Upper lobe of left lung (tissue), 6 donors: ENCODE results near the gene TAS1R1. TPM values are rescaled to one million over a fixed set of nuclear protein-coding genes. Genes with fewer than 3 reads are reported as not detected.

Experiments used
- ATAC-seq, 2 donors: fragments of 200-7000 bp; cut with Tn5 transposase; one replicate each; pipeline ENCODE4 v1.9.1; 2022; ENCODE audit warnings: mild to moderate bottlenecking in 2 of 2, moderate library complexity in 2 of 2; ENCODE audit not compliant: low FRiP score in 2 of 2
- DNase-seq, 2 donors: peaks; one replicate each; pipeline ENCODE4 v3.0.0-alpha.2; 2019 to 2020
- H3K27ac ChIP-seq, 4 donors: fragments of 200-600 bp; sonication (generic); one replicate each; pipeline ENCODE4 v1.5.1; 2016 to 2019
- H3K27me3 ChIP-seq, 4 donors: fragments of 200-600 bp; sonication (generic); one replicate each; pipeline ENCODE4 v1.5.1; 2017 to 2019
- H3K36me3 ChIP-seq, 4 donors: fragments of 200-600 bp; sonication (generic); one replicate each; pipeline ENCODE4 v1.5.1; 2016 to 2019
- H3K4me1 ChIP-seq, 4 donors: fragments of 200-600 bp; sonication (generic); one replicate each; pipeline ENCODE4 v1.5.1; 2018 to 2019
- H3K4me3 ChIP-seq, 4 donors: fragments of 200-600 bp; sonication (generic); one replicate each; pipeline ENCODE4 v1.5.1; 2017 to 2019; ENCODE audit warnings: mild to moderate bottlenecking in 2 of 4, moderate library complexity in 1 of 4
- H3K9me3 ChIP-seq, 4 donors: fragments of 200-600 bp; sonication (generic); one replicate each; pipeline ENCODE4 v1.5.1; 2018 to 2019
- CTCF ChIP-seq, 6 experiments: fragments of 450-650 bp in 4 of 6; fragments of 200-600 bp in 2 of 6; sonication (generic) in 2 of 6; IDR thresholded peaks; one replicate each; pipeline ENCODE4 v1.5.1; 2016 to 2019; ENCODE audit warnings: antibody characterized with exemption in 6 of 6
- EP300 ChIP-seq, 4 donors: sonication (generic); formaldehyde crosslinking; IDR thresholded peaks; one replicate each; pipeline ENCODE4 v1.5.1; 2017; ENCODE audit warnings: antibody characterized with exemption in 4 of 4, control low read depth in 2 of 4
- POLR2A ChIP-seq, 4 donors: fragments of 450-650 bp; IDR thresholded peaks; one replicate each; pipeline ENCODE4 v1.5.1; 2016 to 2017; ENCODE audit warnings: antibody characterized with exemption in 4 of 4, mild to moderate bottlenecking in 2 of 4
- POLR2AphosphoS5 ChIP-seq, 2 donors: sonication (generic); formaldehyde crosslinking; IDR thresholded peaks; one replicate each; pipeline ENCODE4 v1.5.1; 2017; ENCODE audit warnings: antibody characterized with exemption in 2 of 2
- WGBS, 2 donors: methylation state at CpG; one replicate each; pipeline ENCODE4 v1.1.5; 2017 to 2018; 5-methylcytosine and 5-hydroxymethylcytosine counted together
- total RNA-seq, 6 donors: library from RNA; depleted of rRNA in 4 of 6; stranded (reverse); fragments of >200 nt in 4 of 6; gene quantifications; one replicate each; pipeline versions ENCODE4 v1.1.0 to v1.2.1, GENCODE V29; 2016 to 2021
- donor health status: DM: no; HTN: no; CAD: no; lungs with moderate emphysema.
- donor health status: DM: no; HTN: yes; CAD: no; lungs with severe emphysema.

TAS1R1 gene
- total RNA-seq, 6 donors from 2014 or later: 0.11 to 0.15 TPM; not detected in 4

GRCh38 chr1:6509919-6510291 is 45.2 kb upstream of the TAS1R1 start:
- Histone ChIP-seq H3K4me1 (no peaks in the 10 kb centered on the region), H3K27me3 (no peaks in the 10 kb centered on the region), H3K36me3 (no peaks in the 10 kb centered on the region), H3K27ac (no peak overlapping the region), H3K9me3 (no peaks in the 10 kb centered on the region), H3K4me3 (no peak overlapping the region)
- ATAC-seq (peak in 1 of 2 donors; percentile 46), DNase-seq (peak in 1 of 2 donors; percentile 69)
- no peak for TF ChIP-seq CTCF (IDR thresholded peaks at IDR 0.05)
- no peak for TF ChIP-seq POLR2AphosphoS5 (IDR thresholded peaks at IDR 0.05)
- no peak for TF ChIP-seq EP300 (IDR thresholded peaks at IDR 0.05)
- TF ChIP-seq POLR2A (IDR thresholded peaks at IDR 0.05): no peak
- 69 to 76% methylated on average over 5 to 8 of the region's 10 CpGs for WGBS, 2 donors

- Histone ChIP-seq H3K9me3 (no peaks in the 10 kb centered on the region), H3K36me3 (no peaks in the 10 kb centered on the region), H3K27ac (no peak overlapping the region), H3K27me3 (no peaks in the 10 kb centered on the region), H3K4me3 (no peak overlapping the region), H3K4me1 (no peaks in the 10 kb centered on the region)
- 79 to 88% methylated on average over 4 to 6 of the region's 6 CpGs for WGBS, 2 donors
- ATAC-seq (no peak), DNase-seq (peak in 1 of 2 donors; percentile 60)
- TF ChIP-seq CTCF (IDR thresholded peaks at IDR 0.05) (no peak), POLR2A (IDR thresholded peaks at IDR 0.05) (no peak), POLR2AphosphoS5 (IDR thresholded peaks at IDR 0.05) (no peak), EP300 (IDR thresholded peaks at IDR 0.05) (no peak)
Observed at GRCh38 chr1:6510493-6510892, 44.6 kb upstream of the TAS1R1 start.

- no peak overlapping the region for H3K27ac ChIP-seq
- H3K36me3 ChIP-seq: no peaks in the 10 kb centered on the region
- no peaks in the 10 kb centered on the region for H3K27me3 ChIP-seq
- DNase-seq (no peak), ATAC-seq (no peak)
- H3K9me3 ChIP-seq: no peaks in the 10 kb centered on the region
- 83 to 85% methylated on average over 5 to 6 of the region's 6 CpGs for WGBS, 2 donors
- no peak overlapping the region for H3K4me3 ChIP-seq
- H3K4me1 ChIP-seq: no peaks in the 10 kb centered on the region
- TF ChIP-seq POLR2A (IDR thresholded peaks at IDR 0.05) (no peak), EP300 (IDR thresholded peaks at IDR 0.05) (no peak), POLR2AphosphoS5 (IDR thresholded peaks at IDR 0.05) (no peak), CTCF (IDR thresholded peaks at IDR 0.05) (no peak)
Observed at GRCh38 chr1:6511056-6511455, 44.1 kb upstream of the TAS1R1 start.

GRCh38 chr1:6511561-6512244 is 43.4 kb upstream of the TAS1R1 start:
- peak in 1 of 2 donors; percentile 59 for DNase-seq
- ATAC-seq: no peak
- 80 to 88% methylated on average over 9 to 10 of the region's 16 CpGs for WGBS, 2 donors
- Histone ChIP-seq H3K9me3 (no peaks in the 10 kb centered on the region), H3K27ac (no peak overlapping the region), H3K36me3 (no peaks in the 10 kb centered on the region), H3K4me1 (no peaks in the 10 kb centered on the region), H3K27me3 (no peaks in the 10 kb centered on the region), H3K4me3 (no peak overlapping the region)
- no peak for TF ChIP-seq EP300 (IDR thresholded peaks at IDR 0.05)
- TF ChIP-seq POLR2AphosphoS5 (IDR thresholded peaks at IDR 0.05): no peak
- no peak for TF ChIP-seq POLR2A (IDR thresholded peaks at IDR 0.05)
- no peak for TF ChIP-seq CTCF (IDR thresholded peaks at IDR 0.05)
